Mammary epithelial cell (primary cell): ENCODE results near the gene MUC5AC.

ENCODE experiments used
- CTCF ChIP-seq, 2 donors: IDR thresholded peaks in 1 of 2; conservative IDR thresholded peaks in 1 of 2; 2 replicates each; pipeline ENCODE4 v1.5.1; 2011 to 2012; ENCODE audit warnings: inconsistent platforms in 2 of 2, low read length in 2 of 2, mild to moderate bottlenecking in 2 of 2, control low read depth in 1 of 2, low read depth in 1 of 2; ENCODE audit not compliant: insufficient read depth in 1 of 2; ENCODE audit errors: extremely low read depth in 1 of 2
- EZH2 ChIP-seq: IDR thresholded peaks from 2 replicates; pipeline ENCODE4 v1.6.1; 2012; ENCODE audit warnings: low read length, inconsistent platforms, borderline replicate concordance

GRCh38 chr11:1192741-1193325 lies 35.1 kb downstream of the MUC5AC start:
- no peak for TF ChIP-seq CTCF (conservative IDR thresholded peaks at IDR 0.05 in 1 of 2, IDR thresholded peaks at IDR 0.05 in 1 of 2; ENCODE audit: extremely low read depth in 1 of 2, insufficient read depth in 1 of 2, low read depth in 1 of 2, low read length in 2 of 2)
- no peak for TF ChIP-seq EZH2
